Measurements from ENCODE around the gene PRSS2. TPM values are rescaled to one million over a fixed set of nuclear protein-coding genes. Genes with fewer than 3 reads are reported as not detected.

Gene PRSS2
- total RNA-seq, 2 donors from 2014 or later: 4.8 to 9.9 TPM

DNA sequence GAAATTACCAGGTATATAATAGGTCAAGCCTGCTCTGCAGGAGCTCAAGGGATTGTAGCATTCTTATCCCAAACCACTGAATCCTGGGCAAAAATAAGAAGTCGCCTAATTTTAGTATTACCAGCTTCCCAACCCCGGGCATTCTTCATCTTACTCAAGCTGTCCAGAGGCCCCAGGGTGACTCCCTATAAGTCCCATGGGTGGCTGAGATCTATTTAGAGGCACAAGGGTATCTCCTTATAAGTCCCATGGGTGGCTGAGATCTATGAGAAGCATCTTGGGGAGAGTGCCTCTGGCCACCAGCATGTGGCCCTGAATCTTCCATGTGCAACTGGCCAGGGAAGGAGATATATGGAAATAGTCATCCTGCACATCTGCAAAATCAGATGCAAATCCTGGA is 38.9 kb downstream of the PRSS2 start:
- TF ChIP-seq, protein P1, sequence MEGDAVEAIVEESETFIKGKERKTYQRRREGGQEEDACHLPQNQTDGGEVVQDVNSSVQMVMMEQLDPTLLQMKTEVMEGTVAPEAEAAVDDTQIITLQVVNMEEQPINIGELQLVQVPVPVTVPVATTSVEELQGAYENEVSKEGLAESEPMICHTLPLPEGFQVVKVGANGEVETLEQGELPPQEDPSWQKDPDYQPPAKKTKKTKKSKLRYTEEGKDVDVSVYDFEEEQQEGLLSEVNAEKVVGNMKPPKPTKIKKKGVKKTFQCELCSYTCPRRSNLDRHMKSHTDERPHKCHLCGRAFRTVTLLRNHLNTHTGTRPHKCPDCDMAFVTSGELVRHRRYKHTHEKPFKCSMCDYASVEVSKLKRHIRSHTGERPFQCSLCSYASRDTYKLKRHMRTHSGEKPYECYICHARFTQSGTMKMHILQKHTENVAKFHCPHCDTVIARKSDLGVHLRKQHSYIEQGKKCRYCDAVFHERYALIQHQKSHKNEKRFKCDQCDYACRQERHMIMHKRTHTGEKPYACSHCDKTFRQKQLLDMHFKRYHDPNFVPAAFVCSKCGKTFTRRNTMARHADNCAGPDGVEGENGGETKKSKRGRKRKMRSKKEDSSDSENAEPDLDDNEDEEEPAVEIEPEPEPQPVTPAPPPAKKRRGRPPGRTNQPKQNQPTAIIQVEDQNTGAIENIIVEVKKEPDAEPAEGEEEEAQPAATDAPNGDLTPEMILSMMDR (conservative IDR thresholded peaks at IDR 0.05): no peak
- no peak overlapping the region for H3K4me3 ChIP-seq (ENCODE audit: low read length)
- peaks cover 15% of the 10 kb centered on the region for H3K4me1 ChIP-seq (ENCODE audit: control insufficient read depth, insufficient read depth, low read length)
- Mint-ChIP-seq H3K4me1 (peaks cover 31% of the 10 kb centered on the region), H3K27ac (no peak overlapping the region), H3K27me3 (ENCODE audit: insufficient read depth) (peaks cover 42% of the 10 kb centered on the region), H3K36me3 (ENCODE audit: low read depth) (no peaks in the 10 kb centered on the region), H3K4me3 (no peak overlapping the region), H3K9me3 (no peaks in the 10 kb centered on the region)
- no peaks in the 10 kb centered on the region for H3K36me3 ChIP-seq (ENCODE audit: control insufficient read depth, insufficient read depth, low read length)
- H3K27me3 ChIP-seq (ENCODE audit: control insufficient read depth, insufficient read depth, low read length, poor library complexity, severe bottlenecking): no peaks in the 10 kb centered on the region
- no peaks in the 10 kb centered on the region for H3K9me3 ChIP-seq (ENCODE audit: control insufficient read depth, low read length)
- no peak overlapping the region for H3K27ac ChIP-seq (ENCODE audit: low read depth, low read length)
- WGBS, 2 experiments (ENCODE audit: insufficient coverage in 1 of 2, insufficient read length in 1 of 2): 96 to 100% methylated on average over 1 to 2 of the region's 2 CpGs
- no peak overlapping the region for H3K9ac ChIP-seq (ENCODE audit: extremely low read depth, low read length, poor library complexity, severe bottlenecking)
- peak; percentile 31 for DNase-seq

DNA sequence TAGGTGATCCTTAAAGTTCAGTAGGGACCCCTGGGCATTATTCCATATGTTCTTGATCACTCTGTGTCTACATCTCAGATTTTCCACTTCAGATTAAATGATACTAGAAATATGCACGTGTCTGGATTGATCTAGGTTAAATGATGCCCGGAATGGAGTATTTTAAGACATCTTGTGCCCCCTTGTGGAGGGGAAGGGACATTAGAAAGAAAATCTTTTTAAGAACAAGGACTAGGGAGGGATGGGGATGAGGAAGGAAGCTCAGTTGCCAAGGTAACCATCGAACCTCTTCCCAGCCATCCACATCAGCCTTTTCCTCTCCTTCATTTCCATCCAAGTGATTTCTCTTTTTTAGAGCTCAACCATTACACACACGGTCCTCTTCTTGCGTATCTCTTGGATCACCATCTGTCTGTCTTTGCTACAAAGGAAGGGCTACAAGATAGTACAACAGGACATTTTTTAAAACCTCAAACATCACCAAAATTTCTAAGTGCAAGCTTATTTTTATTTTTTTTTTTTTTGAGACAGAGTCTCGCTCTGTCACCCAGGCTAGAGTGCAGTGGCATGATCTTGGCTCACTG is 40.5 kb downstream of the PRSS2 start:
- no peak overlapping the region for H3K27ac Mint-ChIP-seq
- 38 to 39% methylated on average over 3 to 6 of the region's 6 CpGs for WGBS, 2 experiments (ENCODE audit: insufficient coverage in 1 of 2, insufficient read length in 1 of 2)
- no peak overlapping the region for H3K9ac ChIP-seq (ENCODE audit: extremely low read depth, low read length, poor library complexity, severe bottlenecking)
- no peak overlapping the region for H3K4me3 Mint-ChIP-seq
- no peaks in the 10 kb centered on the region for H3K9me3 ChIP-seq (ENCODE audit: control insufficient read depth, low read length)
- H3K4me1 Mint-ChIP-seq: peaks cover 35% of the 10 kb centered on the region
- peaks cover 33% of the 10 kb centered on the region for H3K27me3 Mint-ChIP-seq (ENCODE audit: insufficient read depth)
- no peak overlapping the region for H3K27ac ChIP-seq (ENCODE audit: low read depth, low read length)
- DNase-seq: peak; percentile 61
- H3K9me3 Mint-ChIP-seq: no peaks in the 10 kb centered on the region
- peaks cover 15% of the 10 kb centered on the region for H3K4me1 ChIP-seq (ENCODE audit: control insufficient read depth, insufficient read depth, low read length)
- TF ChIP-seq, protein P1 (conservative IDR thresholded peaks at IDR 0.05): peak; percentile 87
- H3K36me3 ChIP-seq (ENCODE audit: control insufficient read depth, insufficient read depth, low read length): no peaks in the 10 kb centered on the region
- no peak overlapping the region for H3K4me3 ChIP-seq (ENCODE audit: low read length)
- no peaks in the 10 kb centered on the region for H3K27me3 ChIP-seq (ENCODE audit: control insufficient read depth, insufficient read depth, low read length, poor library complexity, severe bottlenecking)
- H3K36me3 Mint-ChIP-seq (ENCODE audit: low read depth): no peaks in the 10 kb centered on the region

DNA sequence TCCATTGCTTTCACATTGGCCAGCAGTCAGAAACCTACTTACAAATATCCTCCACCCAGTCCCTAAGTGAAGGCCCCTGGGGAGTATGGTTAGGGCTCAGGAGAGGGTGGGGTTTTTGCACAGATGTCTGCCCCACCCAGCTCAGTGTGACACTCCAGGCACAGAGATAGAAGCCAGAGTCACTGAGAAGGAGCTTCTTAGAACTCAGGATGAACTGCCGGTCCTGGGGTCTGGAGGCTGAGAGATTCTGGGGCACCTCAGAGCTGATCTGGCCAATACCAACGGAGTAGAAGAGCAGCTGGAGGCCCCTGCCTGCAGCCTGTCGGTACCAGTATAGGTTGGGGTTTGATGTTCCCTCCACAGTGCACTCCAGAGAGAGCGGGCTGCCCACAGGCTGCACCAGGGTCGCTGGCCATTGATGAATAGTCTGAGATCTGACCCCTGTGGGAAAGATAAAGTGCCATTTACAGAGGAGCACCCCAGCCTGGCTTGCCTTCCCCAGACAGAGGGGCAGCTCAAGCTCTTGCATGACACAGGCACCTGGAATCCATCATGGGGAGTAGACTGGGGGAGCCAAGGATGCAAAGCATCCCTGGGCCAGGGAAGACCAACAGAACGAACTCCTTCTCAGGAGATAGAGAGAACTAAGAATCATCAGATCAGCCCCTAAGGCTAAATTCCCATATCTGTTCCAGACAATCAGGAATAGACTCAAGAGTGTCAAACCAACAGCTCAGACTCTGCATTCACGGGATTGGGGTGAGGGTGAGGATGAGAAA is 41.9 kb downstream of the PRSS2 start:
- peaks cover 35% of the 10 kb centered on the region for H3K4me1 Mint-ChIP-seq

More for the DNA sequence above, 41.9 kb downstream of the PRSS2 start:
- Histone ChIP-seq H3K27me3 (ENCODE audit: control insufficient read depth, insufficient read depth, low read length, poor library complexity, severe bottlenecking) (no peaks in the 10 kb centered on the region), H3K9me3 (ENCODE audit: control insufficient read depth, low read length) (no peaks in the 10 kb centered on the region), H3K4me1 (ENCODE audit: control insufficient read depth, insufficient read depth, low read length) (peaks cover 15% of the 10 kb centered on the region), H3K9ac (ENCODE audit: extremely low read depth, low read length, poor library complexity, severe bottlenecking) (peak overlapping the region; percentile 29), H3K4me3 (ENCODE audit: low read length) (peak overlapping the region; percentile 25), H3K36me3 (ENCODE audit: control insufficient read depth, insufficient read depth, low read length) (no peaks in the 10 kb centered on the region), H3K27ac (ENCODE audit: low read depth, low read length) (no peak overlapping the region)
- Mint-ChIP-seq H3K4me3 (peak overlapping the region; percentile 32), H3K36me3 (ENCODE audit: low read depth) (no peaks in the 10 kb centered on the region), H3K27me3 (ENCODE audit: insufficient read depth) (peaks cover 30% of the 10 kb centered on the region), H3K27ac (peak overlapping the region; percentile 98), H3K9me3 (no peaks in the 10 kb centered on the region)
- WGBS, 2 experiments (ENCODE audit: insufficient coverage in 1 of 2, insufficient read length in 1 of 2): 51 to 59% methylated on average over 2 to 7 of the region's 7 CpGs
- peak; percentile 65 for DNase-seq
- TF ChIP-seq, protein P1 (conservative IDR thresholded peaks at IDR 0.05): no peak
